ENCODE data around the gene CYB5D1.
A peak's percentile ranks its signal among the peaks of the same experiment; 100 is the strongest.

Gene CYB5D1

DNA sequence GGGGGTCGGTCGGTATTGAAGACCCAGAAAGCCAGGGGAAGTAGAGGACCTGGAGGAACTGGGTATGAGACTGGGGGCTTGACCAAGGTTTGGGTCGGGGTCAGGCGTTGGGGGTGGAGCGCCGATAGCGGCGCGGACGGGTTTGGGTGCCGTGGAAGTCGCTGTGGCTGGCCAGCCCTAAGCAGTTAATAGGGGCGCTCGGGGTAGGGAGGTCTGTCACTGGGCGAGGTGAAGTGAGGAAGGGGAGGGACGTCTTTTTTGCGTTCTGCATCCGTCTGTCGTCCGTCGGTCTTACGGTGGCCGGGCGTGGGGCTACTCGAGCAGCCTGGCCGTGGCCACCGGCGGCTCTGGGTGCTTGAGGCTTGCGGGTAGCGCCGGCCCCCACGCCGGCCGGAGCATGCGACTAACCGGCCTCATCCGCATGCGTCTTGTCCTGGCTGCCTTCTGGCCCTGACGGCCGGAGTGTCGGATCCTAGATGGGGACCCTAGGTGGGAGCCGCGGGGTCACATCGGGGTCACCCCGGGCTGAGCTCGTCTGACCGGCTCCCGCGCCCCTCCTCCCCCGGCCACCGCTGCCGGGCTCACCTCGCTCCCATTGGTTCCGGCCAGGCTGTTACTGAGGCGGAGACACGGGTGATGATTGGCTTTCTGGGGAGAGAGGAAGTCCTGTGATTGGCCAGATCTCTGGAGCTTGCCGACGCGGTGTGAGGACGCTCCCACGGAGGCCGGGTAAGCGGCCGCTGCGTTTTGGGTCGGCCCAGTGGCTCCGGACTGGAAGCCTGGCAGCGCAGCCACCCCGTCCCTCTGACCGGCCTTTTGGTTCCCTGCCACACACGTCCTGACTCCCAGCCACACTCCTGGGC, 13.3 kb upstream of the CYB5D1 start:
- DNase-seq, result peak; percentile 66 to 91 (median 74)

DNA sequence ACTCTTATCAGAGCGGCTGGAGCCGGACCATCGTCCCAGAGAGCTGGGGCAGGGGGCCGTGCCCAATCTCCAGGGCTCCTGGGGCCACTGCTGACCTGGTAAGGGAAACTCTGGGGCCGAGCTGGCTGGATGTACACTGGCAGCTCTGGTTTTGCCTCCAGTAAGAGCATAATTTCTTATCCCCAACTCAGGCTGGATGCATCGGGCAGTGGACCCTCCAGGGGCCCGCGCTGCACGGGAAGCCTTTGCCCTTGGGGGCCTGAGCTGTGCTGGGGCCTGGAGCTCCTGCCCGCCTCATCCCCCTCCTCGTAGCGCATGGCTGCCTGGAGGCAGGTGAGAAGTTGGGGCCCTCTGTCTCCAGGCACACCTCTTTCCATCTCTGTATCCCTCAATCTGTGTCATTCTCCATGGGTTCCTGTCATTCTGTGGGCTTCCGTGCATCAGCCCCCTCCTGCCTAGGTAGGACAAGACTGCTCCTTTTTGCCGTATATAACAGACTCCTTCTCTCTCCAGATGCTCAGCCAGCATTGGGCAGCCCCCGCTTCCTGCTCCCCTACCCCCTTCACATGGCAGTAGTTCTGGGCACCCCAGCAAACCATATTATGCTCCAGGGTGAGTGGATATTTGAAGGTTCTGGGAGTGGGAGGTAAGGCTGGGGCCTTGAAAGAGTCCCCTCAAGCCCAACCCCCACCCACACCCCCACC, 12.3 kb upstream of the CYB5D1 start:
- no peak for DNase-seq

DNA sequence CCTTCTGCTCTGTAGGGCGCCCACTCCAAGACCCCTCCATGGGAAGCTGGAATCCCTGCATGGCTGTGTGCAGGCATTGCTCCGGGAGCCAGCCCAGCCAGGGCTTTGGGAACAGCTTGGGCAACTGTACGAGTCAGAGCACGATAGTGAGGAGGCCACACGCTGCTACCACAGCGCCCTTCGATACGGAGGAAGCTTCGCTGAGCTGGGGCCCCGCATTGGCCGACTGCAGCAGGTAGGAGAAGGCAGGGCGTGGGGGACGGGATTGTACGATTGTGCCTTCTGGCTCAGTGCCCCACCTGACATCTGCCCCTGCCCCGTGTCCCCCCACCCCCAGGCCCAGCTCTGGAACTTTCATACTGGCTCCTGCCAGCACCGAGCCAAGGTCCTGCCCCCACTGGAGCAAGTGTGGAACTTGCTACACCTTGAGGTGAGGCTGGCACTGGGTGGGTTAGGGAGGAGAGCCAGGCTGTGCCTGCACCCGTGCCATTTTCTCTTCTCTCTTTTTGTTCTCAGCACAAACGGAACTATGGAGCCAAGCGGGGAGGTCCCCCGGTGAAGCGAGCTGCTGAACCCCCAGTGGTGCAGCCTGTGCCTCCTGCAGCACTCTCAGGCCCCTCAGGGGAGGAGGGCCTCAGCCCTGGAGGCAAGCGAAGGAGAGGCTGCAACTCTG, 11.6 kb upstream of the CYB5D1 start:
- no peak for DNase-seq

DNA sequence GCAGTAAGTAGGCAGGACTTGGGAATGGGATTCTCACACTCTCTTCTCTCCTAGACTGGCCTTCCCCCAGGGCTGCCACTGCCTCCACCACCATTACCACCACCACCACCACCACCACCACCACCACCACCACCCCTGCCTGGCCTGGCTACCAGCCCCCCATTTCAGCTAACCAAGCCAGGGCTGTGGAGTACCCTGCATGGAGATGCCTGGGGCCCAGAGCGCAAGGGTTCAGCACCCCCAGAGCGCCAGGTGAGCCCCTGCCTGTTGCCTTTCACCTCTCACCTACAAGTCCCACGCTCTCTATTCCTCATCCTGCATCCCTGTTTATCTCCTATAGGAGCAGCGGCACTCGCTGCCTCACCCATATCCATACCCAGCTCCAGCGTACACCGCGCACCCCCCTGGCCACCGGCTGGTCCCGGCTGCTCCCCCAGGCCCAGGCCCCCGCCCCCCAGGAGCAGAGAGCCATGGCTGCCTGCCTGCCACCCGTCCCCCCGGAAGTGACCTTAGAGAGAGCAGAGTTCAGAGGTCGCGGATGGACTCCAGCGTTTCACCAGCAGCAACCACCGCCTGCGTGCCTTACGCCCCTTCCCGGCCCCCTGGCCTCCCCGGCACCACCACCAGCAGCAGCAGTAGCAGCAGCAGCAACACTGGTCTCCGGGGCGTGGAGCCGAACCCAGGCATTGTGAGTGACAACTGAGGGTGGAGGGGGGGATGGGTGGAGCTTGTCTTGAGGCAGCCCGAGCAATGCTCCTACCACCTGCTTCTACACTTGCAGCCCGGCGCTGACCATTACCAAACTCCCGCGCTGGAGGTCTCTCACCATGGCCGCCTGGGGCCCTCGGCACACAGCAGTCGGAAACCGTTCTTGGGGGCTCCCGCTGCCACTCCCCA, 10.8 kb upstream of the CYB5D1 start:
- no peak for DNase-seq

DNA sequence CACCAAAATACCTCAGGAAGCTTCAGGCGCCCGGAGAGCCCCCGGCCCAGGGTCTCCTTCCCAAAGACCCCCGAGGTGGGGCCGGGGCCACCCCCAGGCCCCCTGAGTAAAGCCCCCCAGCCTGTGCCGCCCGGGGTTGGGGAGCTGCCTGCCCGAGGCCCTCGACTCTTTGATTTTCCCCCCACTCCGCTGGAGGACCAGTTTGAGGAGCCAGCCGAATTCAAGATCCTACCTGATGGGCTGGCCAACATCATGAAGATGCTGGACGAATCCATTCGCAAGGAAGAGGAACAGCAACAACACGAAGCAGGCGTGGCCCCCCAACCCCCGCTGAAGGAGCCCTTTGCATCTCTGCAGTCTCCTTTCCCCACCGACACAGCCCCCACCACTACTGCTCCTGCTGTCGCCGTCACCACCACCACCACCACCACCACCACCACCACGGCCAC, 9.6 kb upstream of the CYB5D1 start:
- DNase-seq, result no peak

DNA sequence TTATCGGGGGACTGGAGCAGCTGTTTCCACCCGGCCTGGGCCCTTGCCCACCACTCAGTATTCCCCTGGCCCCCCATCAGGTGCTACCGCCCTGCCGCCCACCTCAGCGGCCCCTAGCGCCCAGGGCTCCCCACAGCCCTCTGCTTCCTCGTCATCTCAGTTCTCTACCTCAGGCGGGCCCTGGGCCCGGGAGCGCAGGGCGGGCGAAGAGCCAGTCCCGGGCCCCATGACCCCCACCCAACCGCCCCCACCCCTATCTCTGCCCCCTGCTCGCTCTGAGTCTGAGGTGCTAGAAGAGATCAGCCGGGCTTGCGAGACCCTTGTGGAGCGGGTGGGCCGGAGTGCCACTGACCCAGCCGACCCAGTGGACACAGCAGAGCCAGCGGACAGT, 9.1 kb upstream of the CYB5D1 start:
- DNase-seq, result no peak

DNA sequence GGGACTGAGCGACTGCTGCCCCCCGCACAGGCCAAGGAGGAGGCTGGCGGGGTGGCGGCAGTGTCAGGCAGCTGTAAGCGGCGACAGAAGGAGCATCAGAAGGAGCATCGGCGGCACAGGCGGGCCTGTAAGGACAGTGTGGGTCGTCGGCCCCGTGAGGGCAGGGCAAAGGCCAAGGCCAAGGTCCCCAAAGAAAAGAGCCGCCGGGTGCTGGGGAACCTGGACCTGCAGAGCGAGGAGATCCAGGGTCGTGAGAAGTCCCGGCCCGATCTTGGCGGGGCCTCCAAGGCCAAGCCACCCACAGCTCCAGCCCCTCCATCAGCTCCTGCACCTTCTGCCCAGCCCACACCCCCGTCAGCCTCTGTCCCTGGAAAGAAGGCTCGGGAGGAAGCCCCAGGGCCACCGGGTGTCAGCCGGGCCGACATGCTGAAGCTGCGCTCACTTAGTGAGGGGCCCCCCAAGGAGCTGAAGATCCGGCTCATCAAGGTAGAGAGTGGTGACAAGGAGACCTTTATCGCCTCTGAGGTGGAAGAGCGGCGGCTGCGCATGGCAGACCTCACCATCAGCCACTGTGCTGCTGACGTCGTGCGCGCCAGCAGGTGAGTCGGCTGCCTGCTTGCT, 8.6 kb upstream of the CYB5D1 start:
- no peak for DNase-seq

DNA sequence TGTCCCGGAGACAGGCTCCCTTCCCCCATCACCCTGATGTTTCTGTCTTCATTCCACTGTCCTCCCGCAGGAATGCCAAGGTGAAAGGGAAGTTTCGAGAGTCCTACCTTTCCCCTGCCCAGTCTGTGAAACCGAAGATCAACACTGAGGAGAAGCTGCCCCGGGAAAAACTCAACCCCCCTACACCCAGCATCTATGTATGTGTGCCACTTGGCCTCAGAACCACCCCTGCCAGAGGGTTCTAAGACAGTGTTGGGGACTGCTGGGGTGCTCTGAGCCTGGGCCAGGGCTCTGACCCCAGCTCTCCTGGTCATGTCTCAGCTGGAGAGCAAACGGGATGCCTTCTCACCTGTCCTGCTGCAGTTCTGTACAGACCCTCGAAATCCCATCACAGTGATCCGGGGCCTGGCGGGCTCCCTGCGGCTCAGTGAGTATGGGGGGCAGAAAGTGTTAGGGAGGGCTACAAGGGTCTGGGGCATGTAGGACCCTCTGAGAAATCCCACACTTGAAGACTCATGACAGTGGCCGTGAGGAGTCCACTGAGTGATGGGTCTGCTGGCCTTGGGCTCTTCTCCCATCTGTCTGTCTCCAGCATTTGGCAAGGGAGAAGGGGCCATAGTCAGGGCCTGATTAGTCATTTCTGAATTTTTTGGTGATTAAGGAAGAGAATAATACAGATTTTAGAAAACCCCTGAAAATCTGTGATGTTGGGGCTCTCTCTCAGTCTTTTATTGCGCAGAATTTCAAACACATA, 7.9 kb upstream of the CYB5D1 start:
- DNase-seq, result no peak

DNA sequence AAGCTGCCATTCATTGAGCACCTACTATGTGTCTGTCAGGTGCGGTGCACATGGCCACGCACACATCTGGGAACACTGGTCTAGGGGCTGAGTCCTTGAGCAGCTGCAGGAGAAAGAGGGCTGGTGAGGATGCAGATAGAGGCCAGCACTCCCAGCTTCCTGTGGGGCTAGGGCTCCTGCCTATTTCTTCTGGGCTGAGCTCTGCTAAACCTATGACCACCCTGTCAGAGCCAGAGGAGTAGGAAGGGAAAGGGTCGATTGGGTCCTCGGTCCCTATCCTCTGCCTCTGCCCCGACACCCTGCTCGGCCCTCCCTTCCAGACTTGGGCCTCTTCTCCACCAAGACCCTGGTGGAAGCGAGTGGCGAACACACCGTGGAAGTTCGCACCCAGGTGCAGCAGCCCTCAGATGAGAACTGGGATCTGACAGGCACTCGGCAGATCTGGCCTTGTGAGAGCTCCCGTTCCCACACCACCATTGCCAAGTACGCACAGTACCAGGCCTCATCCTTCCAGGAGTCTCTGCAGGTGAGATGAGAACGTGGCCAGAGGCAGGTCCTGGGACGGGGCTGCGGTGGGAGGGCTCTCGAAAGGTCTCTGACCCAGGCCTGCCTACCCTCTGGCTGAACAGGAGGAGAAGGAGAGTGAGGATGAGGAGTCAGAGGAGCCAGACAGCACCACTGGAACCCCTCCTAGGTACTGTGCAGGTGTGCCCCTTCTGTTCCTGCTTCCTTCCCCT, 6.9 kb upstream of the CYB5D1 start:
- DNase-seq, result no peak

DNA sequence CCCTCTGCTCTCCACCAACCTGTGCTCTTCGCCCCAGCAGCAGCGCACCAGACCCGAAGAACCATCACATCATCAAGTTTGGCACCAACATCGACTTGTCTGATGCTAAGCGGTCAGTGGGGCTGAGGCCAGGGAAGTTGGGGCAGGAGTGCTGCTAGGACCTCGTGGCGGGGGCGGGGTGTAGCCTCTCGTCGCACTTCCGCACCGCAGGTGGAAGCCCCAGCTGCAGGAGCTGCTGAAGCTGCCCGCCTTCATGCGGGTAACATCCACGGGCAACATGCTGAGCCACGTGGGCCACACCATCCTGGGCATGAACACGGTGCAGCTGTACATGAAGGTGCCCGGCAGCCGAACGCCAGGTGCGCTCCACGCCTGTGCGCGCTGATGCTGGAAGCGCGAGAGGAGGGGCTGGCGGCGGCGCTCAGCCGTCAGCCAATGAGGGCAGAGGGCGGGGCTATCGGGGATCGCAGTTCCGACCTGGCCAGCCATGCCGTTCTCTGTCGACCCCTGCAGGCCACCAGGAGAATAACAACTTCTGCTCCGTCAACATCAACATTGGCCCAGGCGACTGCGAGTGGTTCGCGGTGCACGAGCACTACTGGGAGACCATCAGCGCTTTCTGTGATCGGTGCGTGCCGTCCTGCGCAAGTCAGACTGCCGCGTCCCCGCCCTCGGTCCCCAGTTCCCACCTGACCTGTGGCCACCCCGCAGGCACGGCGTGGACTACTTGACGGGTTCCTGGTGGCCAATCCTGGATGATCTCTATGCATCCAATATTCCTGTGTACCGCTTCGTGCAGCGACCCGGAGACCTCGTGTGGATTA, 6.2 kb upstream of the CYB5D1 start:
- DNase-seq, result peak; percentile 92 to 97 (median 94)

DNA sequence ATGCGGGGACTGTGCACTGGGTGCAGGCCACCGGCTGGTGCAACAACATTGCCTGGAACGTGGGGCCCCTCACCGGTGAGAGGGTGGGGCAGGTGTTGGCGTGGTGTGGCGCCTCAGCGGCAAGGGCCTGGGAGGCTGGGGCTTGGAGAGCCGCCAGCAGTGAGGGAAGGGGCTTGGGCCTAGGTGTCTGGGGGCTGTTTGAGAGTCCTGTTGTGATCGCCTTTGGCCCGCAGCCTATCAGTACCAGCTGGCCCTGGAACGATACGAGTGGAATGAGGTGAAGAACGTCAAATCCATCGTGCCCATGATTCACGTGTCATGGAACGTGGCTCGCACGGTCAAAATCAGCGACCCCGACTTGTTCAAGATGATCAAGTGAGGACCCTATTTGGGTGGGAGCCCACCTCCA, 5.5 kb upstream of the CYB5D1 start:
- no peak for DNase-seq

DNA sequence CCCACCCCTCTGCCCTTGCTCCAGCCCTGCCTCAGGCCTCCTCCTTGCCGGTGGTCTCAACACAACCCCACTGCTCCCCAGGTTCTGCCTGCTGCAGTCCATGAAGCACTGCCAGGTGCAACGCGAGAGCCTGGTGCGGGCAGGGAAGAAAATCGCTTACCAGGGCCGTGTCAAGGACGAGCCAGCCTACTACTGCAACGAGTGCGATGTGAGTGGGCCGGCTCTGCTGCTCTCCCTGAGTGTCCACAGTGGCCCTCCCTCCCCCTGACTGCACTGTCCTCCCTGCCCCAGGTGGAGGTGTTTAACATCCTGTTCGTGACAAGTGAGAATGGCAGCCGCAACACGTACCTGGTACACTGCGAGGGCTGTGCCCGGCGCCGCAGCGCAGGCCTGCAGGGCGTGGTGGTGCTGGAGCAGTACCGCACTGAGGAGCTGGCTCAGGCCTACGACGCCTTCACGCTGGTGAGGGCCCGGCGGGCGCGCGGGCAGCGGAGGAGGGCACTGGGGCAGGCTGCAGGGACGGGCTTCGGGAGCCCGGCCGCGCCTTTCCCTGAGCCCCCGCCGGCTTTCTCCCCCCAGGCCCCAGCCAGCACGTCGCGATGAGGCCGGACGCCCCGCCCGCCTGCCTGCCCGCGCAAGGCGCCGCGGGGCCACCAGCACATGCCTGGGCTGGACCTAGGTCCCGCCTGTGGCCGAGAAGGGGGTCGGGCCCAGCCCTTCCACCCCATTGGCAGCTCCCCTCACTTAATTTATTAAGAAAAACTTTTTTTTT, 4.7 kb upstream of the CYB5D1 start:
- DNase-seq, result no peak

DNA sequence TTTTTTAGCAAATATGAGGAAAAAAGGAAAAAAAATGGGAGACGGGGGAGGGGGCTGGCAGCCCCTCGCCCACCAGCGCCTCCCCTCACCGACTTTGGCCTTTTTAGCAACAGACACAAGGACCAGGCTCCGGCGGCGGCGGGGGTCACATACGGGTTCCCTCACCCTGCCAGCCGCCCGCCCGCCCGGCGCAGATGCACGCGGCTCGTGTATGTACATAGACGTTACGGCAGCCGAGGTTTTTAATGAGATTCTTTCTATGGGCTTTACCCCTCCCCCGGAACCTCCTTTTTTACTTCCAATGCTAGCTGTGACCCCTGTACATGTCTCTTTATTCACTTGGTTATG, 4.1 kb upstream of the CYB5D1 start:
- DNase-seq, result no peak

DNA sequence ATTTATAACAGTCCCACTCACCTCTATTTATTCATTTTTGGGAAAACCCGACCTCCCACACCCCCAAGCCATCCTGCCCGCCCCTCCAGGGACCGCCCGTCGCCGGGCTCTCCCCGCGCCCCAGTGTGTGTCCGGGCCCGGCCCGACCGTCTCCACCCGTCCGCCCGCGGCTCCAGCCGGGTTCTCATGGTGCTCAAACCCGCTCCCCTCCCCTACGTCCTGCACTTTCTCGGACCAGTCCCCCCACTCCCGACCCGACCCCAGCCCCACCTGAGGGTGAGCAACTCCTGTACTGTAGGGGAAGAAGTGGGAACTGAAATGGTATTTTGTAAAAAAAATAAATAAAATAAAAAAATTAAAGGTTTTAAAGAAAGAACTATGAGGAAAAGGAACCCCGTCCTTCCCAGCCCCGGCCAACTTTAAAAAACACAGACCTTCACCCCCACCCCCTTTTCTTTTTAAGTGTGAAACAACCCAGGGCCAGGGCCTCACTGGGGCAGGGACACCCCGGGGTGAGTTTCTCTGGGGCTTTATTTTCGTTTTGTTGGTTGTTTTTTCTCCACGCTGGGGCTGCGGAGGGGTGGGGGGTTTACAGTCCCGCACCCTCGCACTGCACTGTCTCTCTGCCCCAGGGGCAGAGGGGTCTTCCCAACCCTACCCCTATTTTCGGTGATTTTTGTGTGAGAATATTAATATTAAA, 3.6 kb upstream of the CYB5D1 start:
- no peak for DNase-seq

DNA sequence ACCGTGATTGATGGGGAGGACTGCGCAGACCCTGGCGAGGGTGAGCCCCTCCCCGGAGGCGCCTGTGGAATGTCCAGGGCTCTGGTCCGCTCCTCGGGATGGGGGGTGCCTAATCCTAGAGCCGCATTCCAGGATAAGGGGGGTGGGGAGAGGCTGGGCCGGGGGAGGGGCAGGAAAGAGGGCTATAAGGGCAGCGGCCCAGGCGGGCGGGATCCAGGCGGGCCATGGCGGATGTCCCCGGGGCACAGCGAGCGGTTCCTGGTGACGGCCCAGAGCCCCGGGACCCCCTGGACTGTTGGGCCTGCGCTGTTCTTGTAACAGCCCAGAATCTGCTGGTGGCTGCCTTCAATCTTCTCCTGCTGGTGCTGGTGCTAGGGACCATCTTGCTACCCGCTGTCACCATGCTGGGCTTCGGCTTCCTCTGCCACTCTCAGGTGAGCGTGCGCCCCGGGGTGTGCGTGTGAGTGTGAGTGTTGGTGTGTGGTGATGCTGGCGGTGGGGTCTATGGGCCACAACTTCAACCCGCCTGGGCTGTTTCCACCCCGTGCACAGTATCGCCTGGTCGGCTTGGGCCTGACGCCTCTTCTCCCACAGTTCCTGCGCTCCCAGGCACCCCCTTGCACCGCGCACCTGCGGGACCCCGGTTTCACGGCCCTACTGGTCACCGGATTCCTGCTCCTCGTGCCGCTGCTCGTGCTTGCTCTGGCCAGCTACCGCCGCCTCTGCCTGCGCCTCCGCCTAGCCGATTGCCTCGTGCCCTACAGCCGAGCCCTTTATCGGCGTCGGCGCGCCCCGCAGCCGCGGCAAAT, 2.7 kb upstream of the CYB5D1 start, which contains the start of gene TMEM88:
TMEM88 (plus strand) TSS at position 216 of the 809 bp plus-strand sequence; CDS start at position 225, 9 bp downstream.
- DNase-seq, result no peak

DNA sequence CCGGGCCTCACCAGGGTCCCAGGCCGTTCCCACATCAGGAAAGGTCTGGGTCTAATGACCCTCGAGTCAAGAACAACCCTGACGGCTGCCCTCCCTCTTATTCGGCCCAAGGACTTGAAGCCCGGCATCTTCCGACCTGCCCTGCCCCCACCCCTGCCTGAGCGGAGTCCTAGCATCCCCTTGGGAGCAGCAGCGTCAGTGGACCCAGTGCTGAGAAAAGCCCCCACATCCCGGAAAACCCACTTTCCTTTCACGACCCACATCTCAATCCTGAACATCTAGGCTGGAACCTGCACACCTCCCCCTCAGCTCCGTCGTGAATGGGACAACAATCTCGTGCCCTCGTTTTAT, 2.2 kb upstream of the CYB5D1 start:
- no peak for DNase-seq
